Activated CD8-positive, alpha-beta memory T cell treated with anti-CD3 and anti-CD28 coated beads for 4 hours (primary cell): ENCODE results near the gene TRAPPC13.
"Not testable (repeated sequence)": the region's sequence is repeated elsewhere in the genome, so short reads cannot be mapped to it uniquely, and the experiment has no call there.

Experiments
- DNase-seq, 2 donors: peaks; one replicate each; pipeline ENCODE4 v3.0.0-alpha.2; 2020; ENCODE audit warnings: low read depth in 2 of 2

Gene TRAPPC13

GRCh38 chr5:65624571-65625555 lies at the start of gene TRAPPC13, which contains the start of gene SHLD3:
TRAPPC13 (plus strand) TSS chr5:65625027; CDS start chr5:65625061, 34 bp downstream.
SHLD3 (plus strand) TSS chr5:65625027; CDS start chr5:65629588, 4,561 bp downstream.
- DNase-seq: peak; percentile 62 to 78

- no peak for DNase-seq
These were observed 47.7 kb upstream of the TRAPPC13 start for GRCh38 chr5:65577141-65577540.

GRCh38 chr5:65588694-65589093 lies 36.1 kb upstream of the TRAPPC13 start:
- no peak for DNase-seq

GRCh38 chr5:65601761-65602160 lies 23.1 kb upstream of the TRAPPC13 start:
- DNase-seq: not testable (repeated sequence)

GRCh38 chr5:65611524-65611923 lies 13.3 kb upstream of the TRAPPC13 start:
- DNase-seq: no peak

GRCh38 chr5:65612298-65612907 lies 12.4 kb upstream of the TRAPPC13 start:
- DNase-seq: no peak

GRCh38 chr5:65620021-65620420 lies 4.8 kb upstream of the TRAPPC13 start:
- no peak for DNase-seq

GRCh38 chr5:65621961-65622360 lies 2.9 kb upstream of the TRAPPC13 start:
- not testable (repeated sequence) for DNase-seq

GRCh38 chr5:65623482-65623881 lies 1.3 kb upstream of the TRAPPC13 start:
- no peak for DNase-seq

- peak; percentile 77 to 85 for DNase-seq
These were observed 729 bp upstream of the TRAPPC13 start, which contains the start of gene TRIM23 for GRCh38 chr5:65624025-65624570. TRIM23 (minus strand) TSS chr5:65624333; CDS start chr5:65624274, 59 bp downstream.

GRCh38 chr5:65625743-65626142 lies 916 bp downstream of the TRAPPC13 start:
- no peak for DNase-seq

GRCh38 chr5:65630981-65631380 lies 6.2 kb downstream of the TRAPPC13 start:
- no peak for DNase-seq

- DNase-seq: no peak
These were observed 15.4 kb downstream of the TRAPPC13 start for GRCh38 chr5:65640240-65640639.

GRCh38 chr5:65646938-65647337 lies 22.1 kb downstream of the TRAPPC13 start:
- no peak for DNase-seq

GRCh38 chr5:65647941-65648340 lies 23.1 kb downstream of the TRAPPC13 start:
- DNase-seq: no peak

GRCh38 chr5:65651144-65651543 lies 26.3 kb downstream of the TRAPPC13 start:
- no peak for DNase-seq

- DNase-seq: no peak
These were observed 29.9 kb downstream of the TRAPPC13 start for GRCh38 chr5:65654713-65655112.

GRCh38 chr5:65663804-65664521 lies 39.1 kb downstream of the TRAPPC13 start:
- DNase-seq: no peak

- DNase-seq: no peak
These were observed 43.9 kb downstream of the TRAPPC13 start for GRCh38 chr5:65668696-65669095.

- DNase-seq: no peak
These were observed 48.0 kb downstream of the TRAPPC13 start for GRCh38 chr5:65672796-65673195.

GRCh38 chr5:65674749-65675148 lies 49.9 kb downstream of the TRAPPC13 start:
- DNase-seq: no peak

GRCh38 chr5:65676056-65676455 lies 51.2 kb downstream of the TRAPPC13 start:
- DNase-seq: not testable (repeated sequence)
